Embryonic facial prominence (tissue), 1 donor: ENCODE results near the gene IGSF8.
"Not testable (repeated sequence)": the region's sequence is repeated elsewhere in the genome, so short reads cannot be mapped to it uniquely, and the experiment has no call there.

Source experiments
- DNase-seq: peaks from one replicate; pipeline ENCODE4 v3.0.0-alpha.2; 2016; ENCODE audit errors: extremely low spot score

IGSF8 gene

DNA sequence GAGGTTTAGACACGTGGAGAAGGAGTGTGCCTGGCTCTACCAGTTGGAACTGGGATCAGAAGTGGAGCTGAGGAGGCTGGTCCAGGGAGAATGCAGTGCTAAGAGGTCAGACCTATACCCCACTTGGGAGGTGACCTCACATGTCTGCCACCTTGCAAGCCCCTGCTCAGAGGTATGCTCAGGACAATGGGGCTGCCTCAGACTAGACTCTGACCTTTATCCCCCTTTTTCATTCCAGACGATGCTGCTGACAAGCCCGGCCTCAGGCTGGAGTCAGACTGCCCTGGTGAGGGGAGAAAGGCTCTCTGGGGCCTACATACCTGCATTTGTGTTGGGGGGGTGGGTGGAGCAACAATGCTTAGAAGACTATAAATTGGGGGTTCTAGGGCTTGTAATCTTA, 33.7 kb downstream of the IGSF8 start:
- no peak for DNase-seq

DNA sequence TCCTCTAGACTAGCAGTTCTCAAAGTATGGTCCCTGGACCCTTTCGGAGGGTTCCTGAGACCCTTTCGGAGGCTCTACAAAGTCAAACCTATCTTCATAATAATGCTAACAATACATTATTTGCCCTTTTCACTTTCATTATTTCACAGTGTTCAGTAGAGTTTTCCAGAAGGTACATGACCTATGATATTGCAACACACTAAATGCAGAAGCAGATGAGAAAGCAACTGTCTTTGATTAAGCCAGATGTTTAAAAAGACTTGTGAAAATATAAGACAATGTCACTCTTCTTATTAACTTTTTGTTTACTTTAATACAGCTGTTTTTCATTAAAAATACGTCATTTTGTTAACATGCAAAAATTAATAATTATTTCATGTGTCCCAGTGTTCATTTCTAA, 34.3 kb downstream of the IGSF8 start:
- DNase-seq, result no peak

- no peak for DNase-seq
Observed at GRCh38 chr1:160063176-160063575, 35.2 kb downstream of the IGSF8 start.

DNA sequence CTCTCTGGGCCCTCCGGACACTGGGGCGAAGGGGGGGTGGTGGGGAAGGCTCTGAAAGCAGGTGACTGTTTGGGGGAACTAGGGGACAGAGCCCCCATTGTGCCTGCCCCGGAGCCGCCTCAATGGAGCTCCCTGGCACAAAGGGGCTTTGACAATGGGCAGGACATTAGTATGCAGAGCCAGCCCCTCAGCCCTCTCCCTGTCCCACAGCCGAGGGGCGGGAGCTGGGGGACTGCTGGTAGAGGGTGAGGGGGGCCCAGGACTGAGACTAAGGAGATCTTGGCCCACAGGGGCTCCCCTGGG, 36.2 kb downstream of the IGSF8 start:
- DNase-seq, result no peak

DNA sequence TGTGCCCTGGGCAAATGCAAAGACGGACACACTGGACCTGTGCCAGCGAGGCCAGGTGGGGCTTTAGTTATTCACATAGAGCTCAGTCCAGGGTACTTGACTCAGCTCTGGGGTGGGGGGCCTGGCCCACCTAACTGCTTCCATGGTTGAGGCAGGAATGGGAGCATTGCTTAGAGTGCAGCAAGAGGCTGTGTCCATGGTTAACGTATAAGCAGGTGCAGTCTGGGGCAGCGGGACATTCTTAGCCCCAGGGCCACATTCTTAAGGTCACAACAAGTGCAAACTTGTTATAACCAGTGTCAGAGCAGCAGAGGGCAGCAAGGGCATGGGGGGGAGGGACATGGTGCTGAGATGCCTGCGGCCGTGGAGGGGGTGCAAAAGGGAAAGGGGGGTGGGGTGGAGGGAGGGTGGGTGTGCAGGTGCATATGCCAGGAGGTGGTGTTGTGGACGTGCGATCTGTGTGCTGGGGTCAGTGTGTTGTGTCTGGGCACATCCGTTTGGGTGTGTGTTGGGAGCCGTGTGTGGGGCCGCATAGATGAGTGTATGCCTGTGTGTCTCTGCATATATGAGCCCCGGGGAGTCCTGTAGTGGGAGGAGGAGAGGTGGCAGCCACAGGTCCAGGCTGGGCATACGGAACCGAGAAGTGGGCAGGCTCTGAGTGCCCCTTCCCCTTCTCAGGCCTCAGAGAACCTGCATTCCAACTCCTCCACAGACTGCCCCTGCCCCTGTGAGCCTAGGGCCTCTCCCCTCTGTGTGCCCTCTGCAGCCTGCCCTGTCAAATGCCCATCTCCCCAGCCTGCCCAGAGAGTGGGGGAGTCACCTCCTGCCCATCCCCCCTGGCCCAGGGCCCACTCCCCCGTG, 36.8 kb downstream of the IGSF8 start:
- DNase-seq, result no peak

DNA sequence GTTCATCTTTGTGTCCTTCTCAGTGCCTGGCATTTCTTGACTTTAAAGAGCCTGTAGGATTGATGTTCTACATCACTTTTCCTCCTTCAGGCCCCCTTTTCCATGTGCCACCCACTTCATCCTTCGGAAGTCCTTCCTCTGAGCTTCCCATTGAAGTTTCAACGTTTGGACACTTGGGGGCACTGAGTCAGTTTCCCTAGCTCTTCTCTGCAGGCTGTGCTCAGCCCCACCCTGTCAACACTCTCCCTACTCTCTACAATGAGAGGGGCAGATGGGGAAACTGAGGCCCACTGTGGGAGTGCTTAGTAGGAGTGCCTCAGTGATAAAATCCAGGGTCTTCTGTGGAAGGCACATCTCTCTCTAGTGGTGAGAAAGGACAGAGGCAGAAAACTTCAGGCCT, 40.3 kb downstream of the IGSF8 start:
- DNase-seq, result no peak

GRCh38 chr1:160056648-160057169, 41.7 kb downstream of the IGSF8 start:
- DNase-seq, result no peak

DNA sequence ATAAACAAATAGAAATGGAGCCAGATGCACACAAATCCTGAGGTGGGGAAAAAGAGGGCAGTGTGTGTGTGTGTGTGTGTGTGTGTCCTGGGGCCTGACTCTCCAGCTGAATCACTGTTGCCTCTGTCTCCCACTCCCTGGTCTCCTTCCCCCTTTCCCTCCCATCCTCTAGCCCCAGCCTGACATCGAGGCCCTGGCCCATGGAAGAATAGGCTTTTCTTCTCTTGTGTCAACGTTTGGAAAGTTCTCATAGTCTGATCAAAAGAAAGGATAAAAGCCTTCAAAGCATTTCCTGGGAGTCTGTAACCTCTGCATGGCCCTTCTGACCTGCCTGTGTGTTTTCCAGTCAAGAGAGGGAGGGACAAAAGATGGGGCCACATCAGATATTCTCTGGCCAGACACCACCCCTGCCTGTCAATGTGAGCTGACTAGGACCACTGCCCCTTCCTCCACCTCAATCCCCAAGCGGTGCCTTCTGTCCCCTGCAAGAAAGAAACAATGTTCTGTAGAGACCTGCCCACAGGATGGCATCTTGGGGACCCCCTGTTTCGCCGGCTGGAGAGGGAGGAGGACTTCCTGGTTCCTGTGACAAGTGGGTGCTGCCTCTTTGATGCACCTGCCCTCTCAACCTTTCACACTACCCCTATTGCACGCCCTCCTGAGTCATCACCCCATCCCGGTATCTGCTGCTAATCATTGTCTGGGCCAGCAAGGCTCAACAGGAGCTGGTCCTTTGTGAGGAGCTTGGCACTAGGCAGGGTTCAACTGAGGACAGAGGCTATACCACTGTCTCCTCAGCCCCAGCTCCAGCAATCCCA, 44.7 kb downstream of the IGSF8 start:
- DNase-seq, result no peak

GRCh38 chr1:160052936-160053335, 45.5 kb downstream of the IGSF8 start:
- no peak for DNase-seq

DNA sequence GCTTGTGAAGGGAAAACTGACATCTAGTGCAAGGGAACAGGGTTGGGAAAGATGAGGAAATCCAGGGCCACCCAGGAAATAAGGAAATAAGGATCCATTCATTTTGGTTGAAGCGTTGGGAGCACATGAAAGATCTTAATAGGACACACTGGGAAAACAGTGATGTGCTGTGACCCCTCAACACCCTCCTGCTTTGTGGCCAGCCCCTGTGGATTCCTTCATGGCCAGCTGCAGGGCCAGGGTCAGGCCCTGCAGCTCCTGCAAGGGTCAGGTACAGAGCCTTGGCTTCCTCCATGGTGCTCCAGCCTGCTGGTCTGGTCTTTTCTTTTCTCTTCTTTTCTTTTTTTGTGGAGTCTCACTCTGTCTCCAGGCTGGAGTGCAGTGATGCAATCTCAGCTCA, 47.8 kb downstream of the IGSF8 start:
- no peak for DNase-seq

DNA sequence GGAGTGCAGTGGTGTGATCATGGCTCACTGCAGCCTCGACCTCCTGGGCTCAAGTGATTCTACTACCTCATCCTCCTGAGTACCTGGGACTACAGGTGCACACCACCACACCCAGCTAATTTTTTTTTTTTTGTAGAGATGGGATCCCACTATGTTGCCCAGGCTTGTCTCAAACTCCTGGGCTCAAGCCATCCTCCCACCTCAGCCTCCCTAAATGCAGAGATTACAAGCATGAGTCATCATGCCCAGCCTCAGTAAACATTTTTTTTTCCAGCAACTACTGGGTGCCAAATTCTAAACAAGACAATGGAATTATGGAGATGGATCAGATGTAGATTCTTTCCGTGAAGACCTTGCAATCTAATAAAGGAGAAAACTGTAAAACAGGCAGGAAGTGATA, 48.2 kb downstream of the IGSF8 start:
- not testable (repeated sequence) for DNase-seq

DNA sequence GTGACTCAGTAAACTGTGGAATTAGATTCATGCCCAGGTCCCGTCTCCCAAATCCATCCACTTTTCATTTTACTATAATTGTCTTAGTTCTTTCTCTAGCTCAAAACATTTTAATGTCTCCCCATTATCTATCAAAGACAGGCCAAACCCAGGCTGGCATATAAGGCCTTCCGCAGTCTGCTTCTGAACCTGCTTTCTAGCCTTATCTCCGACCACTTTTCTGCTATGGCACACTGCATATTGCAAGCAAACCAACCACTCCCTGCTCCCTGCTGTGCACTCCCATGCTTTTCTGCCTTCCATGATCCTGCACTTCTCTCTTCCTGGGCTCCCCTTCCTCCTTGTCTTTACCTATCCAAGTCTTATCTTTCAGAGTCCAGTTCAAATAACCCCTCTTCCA, 49.3 kb downstream of the IGSF8 start:
- no peak for DNase-seq

GRCh38 chr1:160048335-160048734, 50.1 kb downstream of the IGSF8 start:
- DNase-seq, result no peak

- no peak for DNase-seq
Observed at GRCh38 chr1:160047111-160047991, 51.1 kb downstream of the IGSF8 start.

- DNase-seq, result no peak
Observed at GRCh38 chr1:160046494-160047110, 51.8 kb downstream of the IGSF8 start.

- no peak for DNase-seq
Observed at GRCh38 chr1:160045653-160046052, 52.8 kb downstream of the IGSF8 start.

- no peak for DNase-seq
Observed at GRCh38 chr1:160043543-160043942, 54.9 kb downstream of the IGSF8 start.
